K562 (cell line): ENCODE results near the gene UQCR11. TPM values are rescaled to one million over a fixed set of nuclear protein-coding genes. Genes with fewer than 3 reads are reported as not detected.

ENCODE experiments used
- BCOR ChIP-seq: fragments of 450-650 bp; IDR thresholded peaks from 2 replicates; pipeline ENCODE4 v1.6.1; 2016
- CUX1 ChIP-seq: fragments of 200-800 bp; sonication (Bioruptor generic); IDR thresholded peaks from 2 replicates; pipeline ENCODE4 v1.6.1; 2016; ENCODE audit warnings: missing genetic modification characterization, missing compliant biosample characterization
- FOXA3 ChIP-seq, 2 experiments: fragments of 450-650 bp in 1 of 2; sonication (generic) in 1 of 2; formaldehyde crosslinking; IDR thresholded peaks in 1 of 2; conservative IDR thresholded peaks in 1 of 2; 2 replicates each; pipeline versions ENCODE4 v1.4.0 to v1.8.0; 2020 to 2022; ENCODE audit warnings: mild to moderate bottlenecking in 2 of 2, missing genetic modification reagents in 1 of 2
- HOMEZ ChIP-seq: fragments of 250-450 bp; sonication (Bioruptor Pico); IDR thresholded peaks from 2 replicates; pipeline ENCODE4 v1.4.0; 2020; ENCODE audit warnings: mild to moderate bottlenecking, moderate library complexity
- KLF1 ChIP-seq: fragments of 450-650 bp; IDR thresholded peaks from 2 replicates; pipeline ENCODE4 v1.6.1; 2016; ENCODE audit warnings: missing genetic modification characterization, missing compliant biosample characterization
- NBN ChIP-seq: fragments of 450-650 bp; IDR thresholded peaks from 2 replicates; pipeline ENCODE4 v1.6.1; 2016; ENCODE audit warnings: low read depth, mild to moderate bottlenecking
- NCOR1 ChIP-seq: fragments of 450-650 bp; IDR thresholded peaks from 2 replicates; pipeline ENCODE4 v1.6.1; 2016; ENCODE audit warnings: mild to moderate bottlenecking, moderate library complexity
- NFIC ChIP-seq: fragments of 450-650 bp; IDR thresholded peaks from 2 replicates; pipeline ENCODE4 v1.6.1; 2017; ENCODE audit warnings: mild to moderate bottlenecking, inconsistent platforms
- NR2C1 ChIP-seq, 2 experiments: fragments of 450-650 bp; IDR thresholded peaks; 2 replicates each; pipeline ENCODE4 v1.6.1; 2017; ENCODE audit warnings: mild to moderate bottlenecking in 2 of 2, antibody characterized with exemption in 1 of 2, inconsistent platforms in 1 of 2, missing compliant biosample characterization in 1 of 2, missing genetic modification characterization in 1 of 2
- NR2F6 ChIP-seq: fragments of 450-650 bp; formaldehyde crosslinking; IDR thresholded peaks from 2 replicates; pipeline ENCODE4 v1.4.0; 2020; ENCODE audit warnings: mild to moderate bottlenecking
- PHB2 ChIP-seq: fragments of 450-650 bp; IDR thresholded peaks from 2 replicates; pipeline ENCODE4 v1.6.1; 2017; ENCODE audit warnings: low read depth
- POLR2AphosphoS5 ChIP-seq: IDR thresholded peaks from 2 replicates; pipeline ENCODE4 v1.6.1; 2011; ENCODE audit warnings: mild to moderate bottlenecking, low read depth, low read length, moderate library complexity; ENCODE audit not compliant: control insufficient read depth, insufficient read depth
- POLR2G ChIP-seq: fragments of 200-400 bp; formaldehyde crosslinking; IDR thresholded peaks from 2 replicates; pipeline ENCODE4 v1.6.1; 2017; ENCODE audit warnings: low read depth, mild to moderate bottlenecking, antibody characterized with exemption, low read length, moderate library complexity
- SAFB ChIP-seq: fragments of 200-400 bp; formaldehyde crosslinking; IDR thresholded peaks from 2 replicates; pipeline ENCODE4 v1.6.1; 2017; ENCODE audit warnings: low read depth, low read length, borderline replicate concordance
- SMAD4 ChIP-seq: fragments of 250-450 bp; sonication (Bioruptor Pico); conservative IDR thresholded peaks from 2 replicates; pipeline ENCODE4 v1.8.0; 2021; ENCODE audit warnings: inconsistent platforms, mild to moderate bottlenecking, moderate library complexity
- SMARCE1 ChIP-seq: fragments of 450-650 bp; IDR thresholded peaks from 2 replicates; pipeline ENCODE4 v1.7.1; 2016; ENCODE audit warnings: mild to moderate bottlenecking
- TAF7 ChIP-seq: fragments of 450-650 bp; IDR thresholded peaks from 2 replicates; pipeline ENCODE4 v1.6.1; 2016; ENCODE audit warnings: missing genetic modification characterization, missing compliant biosample characterization
- ZNF431 ChIP-seq: sonication (generic); formaldehyde crosslinking; IDR thresholded peaks from 2 replicates; pipeline ENCODE4 v1.8.0; 2022; ENCODE audit warnings: mild to moderate bottlenecking, missing genetic modification reagents
- ZNF76 ChIP-seq: fragments of 250-450 bp; sonication (Bioruptor Pico); IDR thresholded peaks from 2 replicates; pipeline ENCODE4 v1.4.0; 2020; ENCODE audit warnings: mild to moderate bottlenecking, moderate library complexity, borderline replicate concordance
- ZNF780A ChIP-seq: fragments of 250-450 bp; sonication (Bioruptor Pico); IDR thresholded peaks from 2 replicates; pipeline ENCODE4 v1.5.0; 2021; ENCODE audit warnings: mild to moderate bottlenecking
- polyA plus RNA-seq, 8 experiments: library from polyadenylated mRNA; depleted of rRNA in 4 of 8; stranded (reverse) in 5 of 8; unstranded in 3 of 8; fragments of >200 nt; fragmentation: Nextera tagmentation in 2 of 8; fragmentation: Illumina TruSeq in 1 of 8; extraction: Ambion mirVana in 2 of 8; extraction: Trizol in 1 of 8; gene quantifications; 2 replicates each; pipeline versions ENCODE4 v1.2.1 to v1.2.3, GENCODE V29; 2011 to 2014; ENCODE audit warnings: inconsistent platforms in 1 of 8, missing spikeins in 1 of 8
- total RNA-seq, 7 experiments: library from RNA; depleted of rRNA in 6 of 7; stranded (reverse); fragments of >200 nt in 6 of 7; fragmentation: Illumina TruSeq in 2 of 7; extraction: Trizol in 2 of 7; gene quantifications; 2 replicates each; pipeline versions ENCODE4 v1.2.1 to v1.2.3, GENCODE V29; 2011 to 2021; ENCODE audit warnings: low replicate concordance in 1 of 7
- TF ChIP-seq, protein P1 (sequence below), 2 experiments: fragments of 450-650 bp in 1 of 2; sonication (generic) in 1 of 2; formaldehyde crosslinking in 1 of 2; IDR thresholded peaks in 1 of 2; conservative IDR thresholded peaks in 1 of 2; 2 replicates each; pipeline versions ENCODE4 v1.6.1 to v1.8.1; 2016 to 2023; ENCODE audit warnings: mild to moderate bottlenecking in 2 of 2, moderate library complexity in 2 of 2, inconsistent platforms in 1 of 2, missing genetic modification reagents in 1 of 2

The UQCR11 gene
- total and polyA plus RNA-seq, 9 of the 15 experiments (the other 6 are each of a cell fraction or from before 2014, with no cell fraction given) = 57.6 to 394 (median 259) TPM

- TF ChIP-seq, protein P1, sequence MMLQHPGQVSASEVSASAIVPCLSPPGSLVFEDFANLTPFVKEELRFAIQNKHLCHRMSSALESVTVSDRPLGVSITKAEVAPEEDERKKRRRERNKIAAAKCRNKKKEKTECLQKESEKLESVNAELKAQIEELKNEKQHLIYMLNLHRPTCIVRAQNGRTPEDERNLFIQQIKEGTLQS (IDR thresholded peaks at IDR 0.05) = 0 out of 2 replicates have a peak, but pooled peaks have one; percentile 8
- TF ChIP-seq, protein P1 (CRISPR knock-in tag; conservative IDR thresholded peaks at IDR 0.05) = no peak
- TF ChIP-seq SAFB (no peak), ZNF431 (CRISPR knock-in tag) (no peak), NBN (no peak), PHB2 (no peak), BCOR (no peak), CUX1 (CRISPR knock-in tag) (no peak), NR2F6 (CRISPR knock-in tag) (no peak), KLF1 (tag) (no peak), HOMEZ (CRISPR knock-in tag) (no peak), NFIC (no peak), TAF7 (no peak), SMARCE1 (no peak), POLR2AphosphoS5 (no peak), ZNF780A (no peak), POLR2G (peak; percentile 65), SMAD4 (no peak), NR2C1 (IDR thresholded peaks at IDR 0.05) (no peak), NR2C1 (tag; IDR thresholded peaks at IDR 0.05) (no peak), NCOR1 (no peak), FOXA3 (CRISPR knock-in tag; conservative IDR thresholded peaks at IDR 0.05 in 1 of 2, IDR thresholded peaks at IDR 0.05 in 1 of 2) (no peak), ZNF76 (CRISPR knock-in tag) (no peak)
Measured at GRCh38 chr19:1626417-1627010, 21.3 kb upstream of the UQCR11 start (continued).
